RWPE2 (cell line): ENCODE measurements around the gene NEURL1B.

ENCODE experiments used
- ATAC-seq: fragments of 200-7000 bp; cut with Tn5 transposase; 3 replicates; pipeline ENCODE4 v1.9.1; 2021; ENCODE audit warnings: low read depth
- DNase-seq: peaks from one replicate; pipeline ENCODE4 v3.0.0-alpha.2; 2020; ENCODE audit warnings: low spot score
- H3K27ac ChIP-seq: fragments of 450-650 bp; 2 replicates; pipeline ENCODE4 v1.5.1; 2017; ENCODE audit warnings: mild to moderate bottlenecking; ENCODE audit not compliant: poor library complexity, severe bottlenecking
- H3K27me3 ChIP-seq: fragments of 250-450 bp; sonication (Bioruptor Pico); 2 replicates; pipeline ENCODE4 v1.5.1; 2021; ENCODE audit warnings: mild to moderate bottlenecking, moderate library complexity; ENCODE audit not compliant: insufficient read depth, poor library complexity, severe bottlenecking
- H3K36me3 ChIP-seq: fragments of 250-450 bp; sonication (Bioruptor Pico); 2 replicates; pipeline ENCODE4 v1.5.1; 2020; ENCODE audit warnings: low read depth, mild to moderate bottlenecking, moderate library complexity
- H3K4me1 ChIP-seq: fragments of 250-450 bp; sonication (Bioruptor Pico); 2 replicates; pipeline ENCODE4 v1.5.1; 2021; ENCODE audit warnings: mild to moderate bottlenecking, moderate library complexity; ENCODE audit not compliant: insufficient read depth, poor library complexity, severe bottlenecking
- H3K4me3 ChIP-seq: fragments of 250-450 bp; sonication (Bioruptor Pico); 2 replicates; pipeline ENCODE4 v1.5.1; 2021; ENCODE audit warnings: mild to moderate bottlenecking, moderate library complexity; ENCODE audit not compliant: severe bottlenecking
- H3K9me3 ChIP-seq: fragments of 250-450 bp; sonication (Bioruptor Pico); 2 replicates; pipeline ENCODE4 v1.5.1; 2021; ENCODE audit warnings: mild to moderate bottlenecking, moderate library complexity; ENCODE audit not compliant: severe bottlenecking
- CTCF ChIP-seq: fragments of 450-650 bp; IDR thresholded peaks from one replicate; pipeline ENCODE4 v1.5.1; 2017; ENCODE audit warnings: mild to moderate bottlenecking, moderate library complexity; ENCODE audit not compliant: poor library complexity, severe bottlenecking

NEURL1B gene

GRCh38 chr5:172602783-172603231 is 38.3 kb upstream of the NEURL1B start:
- Histone ChIP-seq H3K9me3 (no peaks in the 10 kb centered on the region), H3K4me1 (peaks cover 7% of the 10 kb centered on the region), H3K36me3 (no peaks in the 10 kb centered on the region), H3K27me3 (no peaks in the 10 kb centered on the region), H3K27ac (no peak overlapping the region), H3K4me3 (no peak overlapping the region)
- TF ChIP-seq CTCF = no peak
- ATAC-seq = no peak
- no peak for DNase-seq

- Histone ChIP-seq H3K27me3 (no peaks in the 10 kb centered on the region), H3K9me3 (no peaks in the 10 kb centered on the region), H3K4me3 (no peak overlapping the region), H3K36me3 (no peaks in the 10 kb centered on the region), H3K27ac (no peak overlapping the region), H3K4me1 (peaks cover 7% of the 10 kb centered on the region)
- DNase-seq = no peak
- TF ChIP-seq CTCF = no peak
- ATAC-seq = no peak
Observed at GRCh38 chr5:172603251-172603806, 37.7 kb upstream of the NEURL1B start.

- no peak overlapping the region for H3K4me3 ChIP-seq
Observed at GRCh38 chr5:172605466-172605865, 35.6 kb upstream of the NEURL1B start.

GRCh38 chr5:172606156-172606785 is 34.8 kb upstream of the NEURL1B start:
- H3K27me3 ChIP-seq = no peaks in the 10 kb centered on the region
- no peak for DNase-seq
- TF ChIP-seq CTCF = no peak
- H3K4me1 ChIP-seq = peaks cover 7% of the 10 kb centered on the region
- H3K9me3 ChIP-seq = no peaks in the 10 kb centered on the region
- no peak overlapping the region for H3K4me3 ChIP-seq
- no peaks in the 10 kb centered on the region for H3K36me3 ChIP-seq
- no peak for ATAC-seq
- no peak overlapping the region for H3K27ac ChIP-seq

More at GRCh38 chr5:172605466-172605865, 35.6 kb upstream of the NEURL1B start:
- ATAC-seq (peak; percentile 77), DNase-seq (no peak)
- H3K9me3 ChIP-seq = no peaks in the 10 kb centered on the region
- no peak for TF ChIP-seq CTCF
- H3K27me3 ChIP-seq = no peaks in the 10 kb centered on the region
- H3K36me3 ChIP-seq = no peaks in the 10 kb centered on the region
- H3K4me1 ChIP-seq = peaks cover 7% of the 10 kb centered on the region
- no peak overlapping the region for H3K27ac ChIP-seq

- H3K9me3 ChIP-seq = no peaks in the 10 kb centered on the region
- H3K27ac ChIP-seq = no peak overlapping the region
- TF ChIP-seq CTCF = no peak
- ATAC-seq = no peak
- H3K36me3 ChIP-seq = no peaks in the 10 kb centered on the region
- DNase-seq = no peak
- H3K27me3 ChIP-seq = no peaks in the 10 kb centered on the region
- H3K4me1 ChIP-seq = peaks cover 7% of the 10 kb centered on the region
- no peak overlapping the region for H3K4me3 ChIP-seq
Observed at GRCh38 chr5:172607213-172607793, 33.8 kb upstream of the NEURL1B start.
